ENCODE results near the gene MYO9A. TPM values are rescaled to one million over a fixed set of nuclear protein-coding genes. Genes with fewer than 3 reads are reported as not detected.

Gene MYO9A
- total RNA-seq, 1 experiment from 2014 or later: 41.6 TPM

GRCh38 chr15:72161361-72162132 is 43.6 kb upstream of the MYO9A start:
- ATAC-seq: no peak
- ChIA-PET POLR2A (interaction anchor here (0.6 kb wide), 1 partner anchor 23 kb away, joined by 8 read pairs; no protein-coding TSS in a partner anchor), CTCF (no interaction called here)
- no peak overlapping the region for H3K27ac ChIP-seq (ENCODE audit: low read length)
- H3K4me1 ChIP-seq (ENCODE audit: control insufficient read depth, insufficient read depth, low read length): no peaks in the 10 kb centered on the region
- intact Hi-C loops (cut with micrococcal nuclease; ENCODE audit: unreplicated experiment) (no loop called here), in situ Hi-C loops (cut with HindIII; ENCODE audit: low pct_unique_long_range_greater_than_20kb, low sequenced_read_pairs) (no loop called here)
- H3K36me3 ChIP-seq (ENCODE audit: control insufficient read depth, insufficient read depth, low read length): no peaks in the 10 kb centered on the region
- no peaks in the 10 kb centered on the region for H3K27me3 ChIP-seq (ENCODE audit: control insufficient read depth, insufficient read depth, low read length)
- H3K4me3 ChIP-seq (ENCODE audit: low read depth in 2 of 2, low read length in 2 of 2): no peak overlapping the region
- H3K9me3 ChIP-seq (ENCODE audit: control insufficient read depth, insufficient read depth, low read depth, low read length): no peaks in the 10 kb centered on the region
- no peak for TF ChIP-seq TCF7L2 (IDR thresholded peaks at IDR 0.05; ENCODE audit: low read depth, low read length)
- no peak for DNase-seq (ENCODE audit: low read depth, low spot score)
- BruUV-seq (replicated peaks): no TSS peak

DNA sequence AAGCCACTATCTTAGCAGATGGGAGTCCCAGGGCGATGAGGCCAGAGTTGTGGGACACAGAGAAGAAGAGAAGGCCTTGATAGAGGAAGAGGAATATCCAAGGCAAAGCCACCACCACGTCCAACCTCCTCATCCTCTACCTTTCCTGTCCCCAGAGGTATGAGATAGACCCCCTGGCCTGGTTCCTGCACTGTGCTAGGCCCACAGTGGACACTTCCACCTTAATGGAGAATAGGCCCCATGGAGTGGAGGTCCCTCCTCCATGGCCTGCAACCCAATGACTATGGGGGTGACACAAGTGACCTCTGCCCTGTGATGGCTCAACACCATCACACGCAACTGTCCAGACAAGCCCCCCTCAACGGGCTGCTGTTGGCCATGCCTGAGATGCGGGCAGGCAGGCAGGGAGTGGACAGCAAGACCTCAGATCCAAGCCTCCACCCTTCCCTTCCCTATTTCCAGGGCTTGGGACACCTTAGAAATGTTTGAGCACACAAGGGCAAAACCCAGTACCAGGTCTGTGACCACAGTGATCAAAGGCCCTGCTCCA is 42.8 kb upstream of the MYO9A start:
- ATAC-seq (no peak), DNase-seq (ENCODE audit: low read depth, low spot score) (no peak)
- TF ChIP-seq, protein P1, sequence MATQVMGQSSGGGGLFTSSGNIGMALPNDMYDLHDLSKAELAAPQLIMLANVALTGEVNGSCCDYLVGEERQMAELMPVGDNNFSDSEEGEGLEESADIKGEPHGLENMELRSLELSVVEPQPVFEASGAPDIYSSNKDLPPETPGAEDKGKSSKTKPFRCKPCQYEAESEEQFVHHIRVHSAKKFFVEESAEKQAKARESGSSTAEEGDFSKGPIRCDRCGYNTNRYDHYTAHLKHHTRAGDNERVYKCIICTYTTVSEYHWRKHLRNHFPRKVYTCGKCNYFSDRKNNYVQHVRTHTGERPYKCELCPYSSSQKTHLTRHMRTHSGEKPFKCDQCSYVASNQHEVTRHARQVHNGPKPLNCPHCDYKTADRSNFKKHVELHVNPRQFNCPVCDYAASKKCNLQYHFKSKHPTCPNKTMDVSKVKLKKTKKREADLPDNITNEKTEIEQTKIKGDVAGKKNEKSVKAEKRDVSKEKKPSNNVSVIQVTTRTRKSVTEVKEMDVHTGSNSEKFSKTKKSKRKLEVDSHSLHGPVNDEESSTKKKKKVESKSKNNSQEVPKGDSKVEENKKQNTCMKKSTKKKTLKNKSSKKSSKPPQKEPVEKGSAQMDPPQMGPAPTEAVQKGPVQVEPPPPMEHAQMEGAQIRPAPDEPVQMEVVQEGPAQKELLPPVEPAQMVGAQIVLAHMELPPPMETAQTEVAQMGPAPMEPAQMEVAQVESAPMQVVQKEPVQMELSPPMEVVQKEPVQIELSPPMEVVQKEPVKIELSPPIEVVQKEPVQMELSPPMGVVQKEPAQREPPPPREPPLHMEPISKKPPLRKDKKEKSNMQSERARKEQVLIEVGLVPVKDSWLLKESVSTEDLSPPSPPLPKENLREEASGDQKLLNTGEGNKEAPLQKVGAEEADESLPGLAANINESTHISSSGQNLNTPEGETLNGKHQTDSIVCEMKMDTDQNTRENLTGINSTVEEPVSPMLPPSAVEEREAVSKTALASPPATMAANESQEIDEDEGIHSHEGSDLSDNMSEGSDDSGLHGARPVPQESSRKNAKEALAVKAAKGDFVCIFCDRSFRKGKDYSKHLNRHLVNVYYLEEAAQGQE (IDR thresholded peaks at IDR 0.05; ENCODE audit: insufficient read depth in 1 of 2, low read depth in 2 of 2, low read length in 1 of 2): no peak
- TF ChIP-seq POLR2AphosphoS5 (IDR thresholded peaks at IDR 0.05; ENCODE audit: low read depth, low read length) (no peak), SIN3A (IDR thresholded peaks at IDR 0.05; ENCODE audit: borderline replicate concordance, insufficient read depth, low read depth, low read length) (no peak), CTCF (IDR thresholded peaks at IDR 0.05) (no peak), TCF7L2 (IDR thresholded peaks at IDR 0.05; ENCODE audit: low read depth, low read length) (no peak)
- Histone ChIP-seq H3K36me3 (ENCODE audit: control insufficient read depth, insufficient read depth, low read length) (no peaks in the 10 kb centered on the region), H3K4me1 (ENCODE audit: control insufficient read depth, insufficient read depth, low read length) (no peaks in the 10 kb centered on the region), H3K4me3 (ENCODE audit: low read depth in 2 of 2, low read length in 2 of 2) (no peak overlapping the region), H3K27ac (ENCODE audit: low read length) (no peak overlapping the region), H3K27me3 (ENCODE audit: control insufficient read depth, insufficient read depth, low read length) (no peaks in the 10 kb centered on the region), H3K9me3 (ENCODE audit: control insufficient read depth, insufficient read depth, low read depth, low read length) (no peaks in the 10 kb centered on the region)
- intact Hi-C loops (cut with micrococcal nuclease; ENCODE audit: unreplicated experiment): no loop called here
- in situ Hi-C loops (cut with HindIII; ENCODE audit: low pct_unique_long_range_greater_than_20kb, low sequenced_read_pairs): no loop called here
- no TSS peak for BruUV-seq (replicated peaks)
- ChIA-PET CTCF (no interaction called here), POLR2A (no interaction called here)

DNA sequence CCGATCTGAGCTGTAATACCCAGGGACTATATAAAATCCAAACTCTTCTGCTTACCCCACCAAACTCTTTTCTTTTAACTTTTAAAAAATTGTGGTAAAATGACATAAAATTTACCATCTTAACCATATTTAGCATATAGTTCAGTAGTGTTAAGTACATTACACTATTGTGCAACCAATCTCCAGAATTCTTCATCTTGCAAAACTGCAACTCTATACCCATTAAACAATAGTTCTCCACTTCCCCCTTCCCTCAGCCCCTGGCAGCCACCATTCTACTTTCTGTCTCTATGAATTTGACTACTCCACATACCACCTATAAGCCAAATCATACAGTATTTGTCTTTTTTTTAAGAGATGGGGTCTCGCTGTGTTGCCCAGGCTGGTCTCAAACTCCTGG is 39.0 kb upstream of the MYO9A start:
- intact Hi-C loops (cut with micrococcal nuclease; ENCODE audit: unreplicated experiment): loop anchor here (5.0 to 10.0 kb wide), 2 partner anchors 355 to 412 kb away; no protein-coding TSS in a partner anchor
- POLR2A ChIA-PET: no interaction called here

More for the DNA sequence above, 39.0 kb upstream of the MYO9A start:
- in situ Hi-C loops (cut with HindIII; ENCODE audit: low pct_unique_long_range_greater_than_20kb, low sequenced_read_pairs): no loop called here
- Histone ChIP-seq H3K4me1 (ENCODE audit: control insufficient read depth, insufficient read depth, low read length) (peaks cover 8% of the 10 kb centered on the region), H3K4me3 (ENCODE audit: low read depth in 2 of 2, low read length in 2 of 2) (no peak overlapping the region), H3K27me3 (ENCODE audit: control insufficient read depth, insufficient read depth, low read length) (no peaks in the 10 kb centered on the region), H3K36me3 (ENCODE audit: control insufficient read depth, insufficient read depth, low read length) (no peaks in the 10 kb centered on the region), H3K9me3 (ENCODE audit: control insufficient read depth, insufficient read depth, low read depth, low read length) (no peaks in the 10 kb centered on the region), H3K27ac (ENCODE audit: low read length) (no peak overlapping the region)
- CTCF ChIA-PET: interaction anchor here (1.1 to 1.7 kb wide), 3 partner anchors 24 to 413 kb away, joined by 3 to 15 read pairs (median 3); no protein-coding TSS in a partner anchor
- TF ChIP-seq TCF7L2 (IDR thresholded peaks at IDR 0.05; ENCODE audit: low read depth, low read length) (no peak), CTCF (IDR thresholded peaks at IDR 0.05) (no peak), POLR2AphosphoS5 (IDR thresholded peaks at IDR 0.05; ENCODE audit: low read depth, low read length) (no peak), SIN3A (IDR thresholded peaks at IDR 0.05; ENCODE audit: borderline replicate concordance, insufficient read depth, low read depth, low read length) (no peak)
- TF ChIP-seq, protein P1 (IDR thresholded peaks at IDR 0.05; ENCODE audit: insufficient read depth in 1 of 2, low read depth in 2 of 2, low read length in 1 of 2): no peak
- no peak for DNase-seq (ENCODE audit: low read depth, low spot score)
- ATAC-seq: no peak
- no TSS peak for BruUV-seq (replicated peaks)

Data from Panc1 (cell line).